GM19035 (cell line): ENCODE measurements around the gene PGBD5.
"Not testable (repeated sequence)": the region's sequence is repeated elsewhere in the genome, so short reads cannot be mapped to it uniquely, and the experiment has no call there.

Experiments used
- ATAC-seq: cut with Tn5 transposase; IDR thresholded peaks from one replicate; pipeline ENCODE4 v1.9.1; 2021; ENCODE audit not compliant: unreplicated experiment

Gene PGBD5

GRCh38 chr1:230426246-230427093 is at the start of gene PGBD5:
PGBD5 (minus strand) TSS chr1:230426332; CDS start chr1:230425928, 404 bp downstream.
- peak; percentile 86 for ATAC-seq

- ATAC-seq: not testable (repeated sequence)
Observed at GRCh38 chr1:230474924-230475323, 48.8 kb upstream of the PGBD5 start.

GRCh38 chr1:230470750-230471149 is 44.6 kb upstream of the PGBD5 start:
- not testable (repeated sequence) for ATAC-seq

- ATAC-seq: no peak
Observed at GRCh38 chr1:230469271-230469670, 43.1 kb upstream of the PGBD5 start.

- ATAC-seq: no peak
Observed at GRCh38 chr1:230465691-230466090, 39.6 kb upstream of the PGBD5 start.

GRCh38 chr1:230464671-230465070 is 38.5 kb upstream of the PGBD5 start:
- ATAC-seq: no peak

- no peak for ATAC-seq
Observed at GRCh38 chr1:230463760-230464159, 37.6 kb upstream of the PGBD5 start.

- no peak for ATAC-seq
Observed at GRCh38 chr1:230463326-230463725, 37.2 kb upstream of the PGBD5 start.

- no peak for ATAC-seq
Observed at GRCh38 chr1:230459465-230459864, 33.3 kb upstream of the PGBD5 start.

GRCh38 chr1:230458509-230458908 is 32.4 kb upstream of the PGBD5 start:
- ATAC-seq: no peak

- no peak for ATAC-seq
Observed at GRCh38 chr1:230456478-230456877, 30.3 kb upstream of the PGBD5 start.

GRCh38 chr1:230455291-230455690 is 29.2 kb upstream of the PGBD5 start:
- no peak for ATAC-seq

GRCh38 chr1:230453377-230453776 is 27.2 kb upstream of the PGBD5 start:
- no peak for ATAC-seq

- ATAC-seq: no peak
Observed at GRCh38 chr1:230441183-230442029, 15.3 kb upstream of the PGBD5 start.

- ATAC-seq: no peak
Observed at GRCh38 chr1:230435108-230435507, 9.0 kb upstream of the PGBD5 start.

GRCh38 chr1:230431527-230431926 is 5.4 kb upstream of the PGBD5 start:
- ATAC-seq: no peak

- ATAC-seq: no peak
Observed at GRCh38 chr1:230430499-230430898, 4.4 kb upstream of the PGBD5 start.

GRCh38 chr1:230429067-230429735 is 3.1 kb upstream of the PGBD5 start:
- no peak for ATAC-seq

GRCh38 chr1:230427981-230428380 is 1.8 kb upstream of the PGBD5 start:
- no peak for ATAC-seq

GRCh38 chr1:230427094-230427876 is 1.2 kb upstream of the PGBD5 start:
- ATAC-seq: no peak
